G401 (cell line): Measurements from ENCODE around the gene PARP8. TPM values are rescaled to one million over a fixed set of nuclear protein-coding genes. Genes with fewer than 3 reads are reported as not detected.
A peak's percentile ranks its signal among the peaks of the same experiment; 100 is the strongest.

Experiments
- DNase-seq: peaks from one replicate; pipeline ENCODE4 v3.0.0-alpha.2; 2015; ENCODE audit warnings: low spot score
- in situ Hi-C: cut with HindIII; loops from 2 replicates; pipeline ENCODE4 v1.10.0; 2016; ENCODE audit warnings: low sequenced_read_pairs, mixed read lengths
- total RNA-seq: library from RNA; depleted of rRNA; stranded (reverse); fragments of >200 nt; shearing (Covaris generic); gene quantifications from 2 replicates; pipeline ENCODE4 v1.2.3, GENCODE V29; 2014

The PARP8 gene
- total RNA-seq, 1 experiment from 2014 or later, result not detected

DNA sequence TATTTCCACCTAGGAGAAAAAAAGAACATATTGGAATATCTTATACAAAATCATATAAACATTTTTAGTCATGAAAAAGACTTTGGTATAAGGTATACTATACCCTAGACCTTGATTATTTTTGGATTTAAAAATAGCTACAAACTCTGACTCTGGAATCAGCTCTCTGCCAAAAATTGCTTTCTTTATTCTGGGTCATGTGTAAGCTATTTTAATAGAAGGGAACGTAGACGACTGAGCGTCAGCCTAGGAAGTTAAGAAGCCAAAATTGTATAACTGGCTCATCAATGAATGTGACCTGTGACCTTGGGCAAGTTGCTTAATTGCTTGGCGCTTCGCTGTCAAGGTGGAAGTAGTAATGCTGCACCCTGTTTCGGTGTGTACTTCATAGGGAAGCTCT is 157.1 kb downstream of the PARP8 start:
- no peak for DNase-seq
- in situ Hi-C loops, result no loop called here

DNA sequence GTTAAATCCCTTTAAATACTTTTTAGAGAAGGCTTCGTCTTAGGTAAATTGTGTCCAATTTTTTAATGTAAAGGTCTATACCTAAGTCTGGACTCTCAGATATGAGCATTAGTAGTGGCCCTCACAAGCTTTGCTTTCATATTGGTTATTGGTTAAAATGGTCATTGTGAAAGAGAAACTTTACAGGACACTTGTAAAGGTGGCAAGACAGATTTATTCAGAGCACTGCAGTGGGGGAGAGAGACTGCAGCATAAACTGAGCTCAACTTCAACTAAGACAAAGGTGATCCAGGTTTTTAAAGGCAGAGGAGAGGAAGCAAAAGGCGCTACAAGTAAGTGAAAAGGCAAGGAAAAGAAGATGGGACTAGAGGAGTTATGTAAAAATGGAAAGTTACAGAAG is 157.7 kb downstream of the PARP8 start:
- in situ Hi-C loops, result no loop called here
- no peak for DNase-seq

DNA sequence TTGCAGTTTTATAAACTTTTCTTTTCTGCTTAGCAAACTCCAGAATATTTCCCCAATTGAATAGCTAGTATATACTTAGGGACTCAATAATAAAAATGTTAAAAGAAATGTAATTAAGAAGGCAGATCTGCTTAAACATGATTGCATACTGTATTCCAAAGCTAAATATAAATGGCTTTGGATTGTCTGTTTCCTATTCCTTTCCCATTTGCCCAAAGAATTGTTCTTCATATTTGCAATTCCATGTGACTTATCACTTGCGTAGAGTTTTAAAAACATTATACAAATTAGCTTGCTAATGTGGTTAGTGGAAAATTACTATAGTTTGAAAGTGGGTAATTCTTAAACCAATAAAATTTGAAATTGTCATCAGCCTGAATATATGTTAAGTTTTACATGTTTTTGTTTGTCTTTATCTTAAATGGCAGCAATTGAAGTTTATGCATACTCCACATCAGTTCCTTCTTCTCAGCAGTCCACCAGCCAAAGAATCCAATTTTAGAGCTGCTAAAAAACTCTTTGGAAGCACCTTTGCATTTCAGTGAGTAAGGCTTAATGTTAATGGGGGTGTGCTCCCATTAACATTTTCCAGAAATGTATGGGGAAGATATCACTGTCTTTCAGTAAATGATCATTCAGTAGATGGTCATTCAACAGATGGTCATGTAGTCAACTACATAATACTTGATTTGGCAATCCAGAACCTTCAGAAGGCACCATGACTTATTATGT is 161.2 kb downstream of the PARP8 start:
- in situ Hi-C loops, result no loop called here
- DNase-seq, result no peak

DNA sequence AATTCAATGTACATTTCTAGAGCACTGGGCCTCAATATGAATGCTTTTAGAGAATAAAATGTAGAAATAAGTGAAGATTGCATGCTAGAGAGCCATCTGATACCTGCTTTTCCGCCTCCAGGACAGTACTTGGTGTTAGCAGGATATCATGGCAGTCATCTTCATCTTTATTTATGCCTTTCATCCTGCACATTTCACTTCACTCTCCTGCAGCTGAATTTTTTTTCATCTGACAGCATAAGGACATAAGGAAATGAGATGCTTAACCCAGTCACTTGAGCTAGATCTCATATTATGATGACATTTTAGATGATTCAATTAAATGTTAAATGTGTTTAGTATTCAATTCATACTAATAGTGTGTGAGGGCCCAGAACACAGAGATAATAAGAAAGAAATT is 162.6 kb downstream of the PARP8 start:
- no peak for DNase-seq
- in situ Hi-C loops, result no loop called here

DNA sequence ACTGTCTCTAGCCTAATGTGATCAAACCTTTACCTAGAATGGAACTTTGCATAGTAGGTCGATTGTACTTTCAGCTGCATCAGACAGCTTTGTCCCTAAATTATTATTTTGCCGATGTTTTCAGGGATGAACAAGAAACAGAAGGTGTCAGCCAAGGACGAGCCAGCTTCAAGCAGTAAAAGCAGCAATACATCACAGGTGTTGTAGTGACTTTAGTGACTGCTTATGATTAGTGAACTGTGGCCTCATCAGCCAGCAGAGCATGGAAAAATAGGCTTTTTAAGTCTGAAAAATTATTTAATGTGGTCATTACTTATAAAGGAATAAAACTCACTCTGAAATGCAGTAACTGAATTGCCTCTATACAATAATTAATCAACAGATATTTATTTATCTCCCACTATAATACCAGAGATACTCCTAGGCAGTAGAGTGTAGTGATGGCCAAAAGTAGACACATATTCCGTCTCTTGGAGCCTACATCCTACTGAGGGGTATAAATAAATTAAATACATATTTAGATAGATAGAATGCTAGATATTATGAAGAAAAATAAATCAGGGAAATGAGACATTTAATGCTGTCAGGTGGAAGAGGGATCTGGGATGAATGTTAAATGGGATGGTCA is 166.3 kb downstream of the PARP8 start:
- no peak for DNase-seq
- in situ Hi-C loops, result no loop called here

DNA sequence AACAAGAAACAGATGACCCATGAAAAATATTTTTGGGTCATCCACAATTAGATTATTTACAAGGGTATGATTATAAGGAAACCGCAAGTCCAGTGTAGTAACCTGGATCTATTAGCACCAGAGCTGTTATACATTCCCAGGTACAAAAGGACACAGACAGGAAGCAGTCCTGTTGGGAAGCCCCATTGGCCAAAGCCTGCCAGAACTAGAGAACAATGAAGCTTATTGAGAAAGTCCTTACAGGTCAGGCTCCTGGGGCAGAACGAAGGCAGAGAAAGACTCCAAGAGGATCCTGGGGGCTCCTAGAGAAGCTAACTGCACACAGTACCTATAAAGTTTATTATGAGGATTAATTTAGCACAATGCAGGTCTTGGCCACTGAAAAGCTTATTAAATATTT is 169.9 kb downstream of the PARP8 start:
- in situ Hi-C loops, result no loop called here
- DNase-seq, result no peak

DNA sequence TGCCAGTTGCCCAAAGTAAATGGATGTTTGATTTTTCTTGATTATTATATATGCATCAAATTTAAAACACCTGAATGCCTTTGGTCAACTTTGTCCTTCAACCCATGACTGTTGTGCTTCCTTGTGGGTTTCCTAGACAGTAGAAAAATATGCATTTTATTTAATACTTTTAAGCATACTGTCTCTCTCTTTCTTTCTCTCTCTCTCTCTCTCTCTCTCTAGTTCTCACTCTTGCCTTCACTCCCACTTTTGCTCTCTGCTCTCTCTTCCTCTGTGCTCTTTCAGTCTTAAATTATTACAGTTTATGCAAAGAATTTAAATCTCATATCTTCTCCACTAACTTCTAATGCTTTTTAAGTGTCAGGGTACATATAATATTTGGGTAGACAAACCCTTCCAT is 173.0 kb downstream of the PARP8 start:
- no peak for DNase-seq
- in situ Hi-C loops, result no loop called here

DNA sequence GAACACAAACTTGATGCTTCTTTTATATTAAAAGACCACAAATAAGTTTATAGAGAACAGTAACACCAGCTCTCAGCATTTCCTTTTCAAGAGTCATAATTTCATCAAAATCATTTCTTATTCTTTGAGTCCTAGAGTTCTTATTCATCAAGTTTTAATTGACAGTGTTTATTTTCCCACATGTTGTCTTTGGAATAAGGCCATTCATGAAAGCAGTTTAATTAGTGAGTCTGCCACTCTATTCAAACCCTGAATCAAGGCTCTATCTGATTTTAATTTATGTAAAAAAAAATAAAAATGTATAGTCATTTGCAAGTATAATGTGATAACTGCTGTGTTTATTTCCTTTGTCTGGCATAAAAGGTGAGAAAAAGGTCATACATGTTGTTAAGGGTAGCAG is 176.7 kb downstream of the PARP8 start:
- in situ Hi-C loops, result no loop called here
- no peak for DNase-seq

DNA sequence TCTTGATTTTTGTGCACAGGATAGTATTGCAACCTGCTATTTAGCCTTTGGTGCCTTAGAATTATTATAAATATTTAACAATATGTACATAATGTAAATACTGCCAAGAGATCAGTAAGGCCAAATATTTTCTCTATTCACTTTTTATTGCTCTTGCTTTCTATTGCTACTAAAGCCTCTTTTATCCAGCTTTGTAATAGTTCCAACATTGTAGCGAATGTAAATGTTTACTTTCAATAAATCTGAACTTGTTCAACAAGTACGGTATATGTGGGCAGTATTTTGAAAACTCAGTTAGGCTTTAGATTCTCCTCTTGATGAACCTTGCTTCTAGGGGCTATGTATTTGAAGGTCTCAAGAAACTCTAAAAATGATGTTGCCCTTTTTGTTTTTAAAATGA is 179.8 kb downstream of the PARP8 start:
- in situ Hi-C loops, result no loop called here

DNA sequence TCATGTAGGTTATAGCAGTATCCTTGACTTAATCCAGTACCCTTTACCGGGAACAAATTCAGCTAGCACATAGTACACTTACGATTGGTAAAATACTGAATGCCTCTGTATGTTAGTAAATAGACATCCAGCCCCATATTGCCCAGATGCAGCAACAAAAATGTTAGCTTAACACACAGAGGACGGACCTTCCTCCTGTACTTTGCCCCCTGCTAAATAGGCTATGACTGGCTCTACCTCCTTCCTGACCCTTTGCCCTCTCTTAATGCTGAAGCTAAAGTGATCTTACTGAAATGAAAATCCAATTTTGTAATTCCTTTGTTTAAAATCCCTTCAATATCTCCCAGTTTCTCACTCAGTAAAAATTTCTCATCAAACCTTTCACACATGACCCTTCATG is 183.1 kb downstream of the PARP8 start:
- in situ Hi-C loops, result no loop called here
- no peak for DNase-seq

More for the DNA sequence above, 179.8 kb downstream of the PARP8 start:
- no peak for DNase-seq

DNA sequence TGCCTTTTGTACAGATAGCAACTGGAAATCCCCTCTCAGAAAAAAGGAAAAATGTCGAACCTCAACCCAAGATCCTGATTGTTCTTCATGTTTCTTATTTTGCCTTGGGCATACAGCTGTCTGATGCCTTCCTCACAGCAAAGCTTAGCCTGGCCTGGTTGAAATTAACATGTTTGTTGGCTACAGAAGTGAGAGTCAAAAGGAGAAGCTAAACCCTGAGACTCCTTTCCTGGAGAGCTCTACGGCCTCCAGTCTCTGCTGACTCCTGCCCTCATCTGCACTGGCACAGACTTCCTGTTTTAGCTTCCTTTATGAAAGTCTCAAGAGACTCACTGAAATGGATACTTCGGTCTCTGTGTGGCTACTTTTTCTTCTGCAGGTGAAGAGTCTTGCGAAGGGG is 186.7 kb downstream of the PARP8 start:
- in situ Hi-C loops, result no loop called here
- peak; percentile 2 for DNase-seq

DNA sequence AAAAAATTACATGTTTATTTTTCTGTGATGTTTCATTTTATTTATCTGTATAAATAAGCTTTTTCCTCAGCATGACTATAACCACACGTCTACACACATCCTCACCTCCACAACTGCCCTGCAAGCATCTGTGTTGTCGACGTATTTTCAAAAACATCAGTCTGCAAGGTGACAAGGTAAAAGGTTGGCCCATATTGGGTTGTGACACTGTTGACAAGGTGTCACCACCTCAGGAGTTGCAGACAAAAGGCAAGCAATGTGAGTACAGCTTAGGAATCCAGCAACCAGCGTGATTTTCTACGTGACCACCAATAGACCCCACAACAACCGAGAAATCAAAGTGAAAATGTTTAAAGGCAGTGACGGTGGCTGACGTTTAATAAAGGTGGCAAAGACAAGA is 187.6 kb downstream of the PARP8 start:
- DNase-seq, result no peak
- in situ Hi-C loops, result no loop called here

DNA sequence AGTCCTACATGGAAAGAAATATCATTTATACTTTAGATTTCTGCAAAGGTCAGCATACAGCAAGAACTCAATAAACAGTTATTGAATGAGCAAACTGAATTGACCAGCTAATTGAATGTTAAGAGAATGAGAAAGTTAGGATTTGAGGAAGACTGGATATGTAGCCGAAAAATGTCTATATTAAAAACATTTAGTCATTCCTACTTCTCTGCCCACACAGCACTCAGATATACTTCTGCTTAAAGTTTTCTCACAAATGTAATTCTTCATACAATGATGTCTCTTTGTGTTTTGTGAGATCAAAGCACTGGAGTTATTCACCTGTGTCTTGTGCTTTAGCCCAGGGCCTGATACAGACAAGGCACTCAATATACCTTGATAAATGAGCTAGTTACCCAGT is 188.6 kb downstream of the PARP8 start:
- no peak for DNase-seq
- in situ Hi-C loops, result no loop called here

DNA sequence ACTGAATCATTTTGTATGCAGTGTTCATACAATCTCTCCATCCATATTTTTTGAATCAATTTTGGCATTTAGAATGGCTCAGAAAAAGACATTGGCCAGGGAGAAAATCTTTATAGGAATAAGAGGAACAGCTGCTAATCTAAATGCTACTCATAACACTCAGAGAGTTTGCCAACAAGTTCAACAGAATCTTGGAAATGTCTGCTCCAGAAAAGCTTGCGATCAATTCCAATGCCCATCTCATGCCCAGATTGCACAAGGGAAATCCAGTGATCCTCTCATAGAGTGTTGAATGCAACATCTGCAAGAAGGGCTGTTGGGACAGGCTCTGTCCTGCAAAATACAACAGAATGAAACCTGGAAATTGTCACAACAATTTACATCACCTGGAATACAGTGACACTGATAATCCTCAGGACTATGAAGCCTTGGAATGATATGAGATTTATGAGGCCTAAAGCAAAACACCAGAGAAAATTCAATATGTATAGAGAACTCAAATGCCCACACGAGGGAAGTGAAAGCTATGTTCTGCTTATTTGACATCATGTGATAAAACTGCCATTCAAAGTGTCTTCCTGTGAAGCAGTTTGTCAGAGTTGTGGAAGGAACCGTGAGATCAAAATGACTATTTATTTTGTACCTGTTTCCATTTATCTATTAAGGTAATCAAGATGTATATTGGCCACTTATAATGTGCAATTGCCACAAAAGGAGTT is 190.1 kb downstream of the PARP8 start:
- no peak for DNase-seq
- in situ Hi-C loops, result no loop called here

DNA sequence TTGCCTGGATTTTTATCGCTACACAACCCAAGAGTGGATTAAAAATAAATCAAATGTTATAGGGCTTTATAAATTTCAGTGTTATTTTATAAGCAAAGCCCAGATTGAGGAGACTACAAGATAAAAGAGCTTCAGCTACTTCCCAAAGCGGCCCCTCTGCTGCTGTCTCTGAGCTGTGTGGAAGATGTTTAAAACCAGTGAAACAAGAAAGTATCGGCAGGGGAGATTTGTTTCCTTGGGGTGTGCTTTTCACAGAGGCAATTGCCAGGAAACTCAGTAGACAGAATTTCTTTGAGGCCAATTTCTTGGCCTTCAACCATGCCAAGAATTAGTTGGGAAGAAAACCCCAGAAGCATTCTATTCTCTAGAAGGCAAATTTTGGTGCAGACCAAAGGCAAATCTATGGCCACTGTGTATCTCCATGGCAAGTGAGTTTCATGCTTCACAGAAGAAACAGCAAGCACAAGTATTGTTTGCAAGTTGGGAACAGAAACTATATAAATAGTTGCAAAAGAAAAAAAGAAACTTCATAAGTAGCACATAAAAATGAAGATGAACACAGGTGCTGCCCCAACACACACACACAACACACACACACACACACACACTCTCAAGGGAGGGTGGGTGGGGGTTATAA is 197.2 kb downstream of the PARP8 start:
- in situ Hi-C loops, result no loop called here
- DNase-seq, result peak; percentile 3

DNA sequence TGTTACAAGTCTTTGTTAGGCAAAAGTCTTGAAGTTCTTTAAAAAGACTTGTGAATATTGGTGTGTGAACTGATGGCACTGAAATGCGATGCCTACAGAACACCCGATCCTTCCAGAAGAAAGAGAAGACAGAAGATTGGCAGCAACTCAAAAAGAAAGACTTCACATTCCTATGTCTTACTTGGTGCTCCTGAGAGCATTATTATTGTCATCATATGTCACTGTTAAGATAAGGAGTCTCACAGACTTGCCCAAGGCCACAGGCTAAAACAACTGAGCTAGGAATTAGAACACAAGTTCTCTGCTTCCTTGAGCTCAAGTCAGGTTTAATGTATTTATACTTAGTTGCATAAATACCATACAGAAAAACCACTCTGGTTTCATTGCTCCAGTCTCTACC is 198.0 kb downstream of the PARP8 start:
- in situ Hi-C loops, result no loop called here

DNA sequence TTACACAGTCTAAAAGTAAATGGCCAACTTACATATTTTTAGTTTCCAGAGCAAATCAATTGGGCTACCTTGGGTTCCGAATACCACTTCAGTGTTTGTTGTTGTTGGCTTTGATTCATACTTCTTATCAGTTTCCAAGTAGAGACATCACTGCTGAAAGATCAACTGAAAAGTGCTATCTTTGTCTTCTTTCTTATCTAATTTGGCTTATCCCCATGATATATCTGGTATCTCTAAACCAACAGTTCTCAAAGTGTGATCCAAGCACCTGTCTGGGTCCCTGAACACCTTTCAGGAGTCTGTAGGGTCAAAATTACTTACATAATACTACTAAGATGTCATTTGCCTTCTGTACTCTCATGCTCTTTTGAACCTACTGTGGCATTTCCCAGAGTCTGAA is 200.0 kb downstream of the PARP8 start:
- no peak for DNase-seq
- in situ Hi-C loops, result no loop called here

More for the DNA sequence above, 198.0 kb downstream of the PARP8 start:
- no peak for DNase-seq

DNA sequence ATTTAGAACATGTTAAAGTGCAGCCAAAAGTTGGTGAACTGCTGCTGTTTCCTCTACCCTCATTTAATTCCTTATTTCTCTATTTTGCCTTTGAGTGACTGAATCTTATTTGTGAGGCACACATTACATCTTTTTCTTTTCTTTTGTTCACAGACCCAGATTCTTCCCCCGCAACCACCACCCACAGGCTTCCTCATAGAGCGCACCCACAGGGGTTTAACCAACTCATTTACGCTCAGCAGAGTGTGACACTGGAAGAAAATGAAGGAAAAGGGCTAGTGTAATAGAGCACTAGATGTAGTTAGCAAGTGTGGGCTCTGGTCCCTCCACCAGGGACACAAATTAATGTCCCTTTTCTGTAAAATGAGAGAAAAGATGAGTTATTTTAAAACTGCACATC is 200.7 kb downstream of the PARP8 start:
- in situ Hi-C loops, result no loop called here
- no peak for DNase-seq

DNA sequence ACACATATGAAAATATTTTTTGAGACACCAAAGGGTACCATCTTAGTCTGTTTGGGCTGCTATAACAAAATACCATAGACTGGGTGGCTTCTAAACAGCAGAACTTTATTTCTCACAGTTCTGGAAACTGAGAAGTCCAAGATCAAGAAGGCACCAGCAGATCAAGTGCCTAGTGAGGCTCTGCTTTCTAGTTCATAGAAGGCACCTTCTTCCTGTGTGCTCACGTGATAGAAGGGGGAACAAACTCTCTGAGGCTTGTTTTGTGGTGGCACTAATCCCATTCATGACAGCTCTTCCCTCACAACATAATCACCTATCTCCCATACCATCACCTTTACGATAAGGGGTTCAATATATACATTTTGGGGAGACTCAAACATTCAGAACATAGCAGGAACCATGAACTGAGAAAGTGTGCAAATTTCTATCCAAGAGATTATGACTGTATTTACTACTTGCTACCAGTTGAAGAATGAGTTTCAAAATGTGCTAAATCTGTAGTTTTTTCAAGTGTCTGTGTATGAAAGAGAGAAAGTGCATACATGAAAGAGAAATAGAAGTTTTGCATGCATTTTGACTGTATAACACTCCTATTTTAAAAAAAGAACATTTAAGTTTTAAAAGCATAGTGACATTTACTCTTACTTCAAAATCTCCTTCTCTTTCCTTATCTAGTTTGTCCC is 207.3 kb downstream of the PARP8 start:
- no peak for DNase-seq
- in situ Hi-C loops, result no loop called here
